Measurements from ENCODE around the gene LAMA2. TPM values are rescaled to one million over a fixed set of nuclear protein-coding genes. Genes with fewer than 3 reads are reported as not detected.

Gene LAMA2
- total and polyA plus RNA-seq, 2 of the 8 experiments (the other 6 are each of a cell fraction or from before 2014, with no cell fraction given), result 1.3 to 3.8 TPM

DNA sequence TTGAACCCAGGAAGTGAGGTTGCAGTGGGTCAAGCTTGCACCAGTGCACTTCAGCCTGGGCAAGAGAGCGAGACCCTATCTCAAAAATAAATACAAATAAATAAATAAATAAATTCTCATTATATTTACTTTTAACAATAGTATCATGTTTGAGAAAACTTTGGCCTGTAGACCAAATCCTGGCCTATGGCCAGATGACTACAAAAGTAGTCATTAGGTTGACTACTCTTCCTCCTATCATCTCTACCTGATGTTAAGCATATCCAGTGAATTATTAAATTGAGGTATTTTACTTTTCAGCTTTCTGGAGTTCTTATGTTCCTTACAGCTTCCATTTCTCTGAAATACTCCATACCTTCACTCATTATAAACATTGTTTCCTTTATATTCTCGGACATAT lies 280.6 kb downstream of the LAMA2 start:
- ChIA-PET POLR2A (ENCODE audit: partially characterized antibody) (no interaction called here), CTCF (ENCODE audit: partially characterized antibody) (no interaction called here)
- H3K9me3 ChIP-seq (ENCODE audit: insufficient read depth in 2 of 2, low read depth in 1 of 2, low read length in 1 of 2), result no peaks in the 10 kb centered on the region
- no peak for DNase-seq (ENCODE audit: low read depth in 1 of 2, low spot score in 2 of 2)
- no peak overlapping the region for H3K4me2 ChIP-seq (ENCODE audit: insufficient read depth in 1 of 2, low read depth in 2 of 2, low read length in 2 of 2)
- H2BK5ac ChIP-seq (ENCODE audit: low read depth, low read length), result no peak overlapping the region
- H3K4me3 ChIP-seq (ENCODE audit: extremely low read depth in 1 of 4, insufficient read depth in 2 of 4, low read depth in 3 of 4, low read length in 4 of 4), result no peak overlapping the region
- H3K4me1 ChIP-seq (replicated peaks in 1 of 4; ENCODE audit: control insufficient read depth in 3 of 4, insufficient read depth in 4 of 4, low read length in 3 of 4), result 0 out of 7 replicates have a peak, but pooled peaks cover 0 to 4% (median 0%) of the 10 kb centered on the region in 4 experiments
- H3K18ac ChIP-seq (ENCODE audit: extremely low read depth, low read length), result no peak overlapping the region
- no peak overlapping the region for H4K91ac ChIP-seq (replicated peaks; ENCODE audit: insufficient read length, low read length)
- no peak overlapping the region for H3K56ac ChIP-seq (replicated peaks; ENCODE audit: insufficient read length, low read depth, low read length)
- H3K79me2 ChIP-seq (ENCODE audit: control insufficient read depth in 1 of 2, insufficient read depth in 2 of 2, low read length in 2 of 2), result no peaks in the 10 kb centered on the region
- H3K79me1 ChIP-seq (ENCODE audit: low read depth, low read length), result no peaks in the 10 kb centered on the region
- no peak overlapping the region for H2BK12ac ChIP-seq (ENCODE audit: low read depth, low read length)
- FAIRE-seq, result no peak
- no peaks in the 10 kb centered on the region for H3K36me3 ChIP-seq (ENCODE audit: control insufficient read depth in 2 of 4, insufficient read depth in 4 of 4, low read length in 3 of 4)
- no peak overlapping the region for H3K9ac ChIP-seq (replicated peaks in 1 of 4; ENCODE audit: extremely low read depth in 1 of 4, low read depth in 3 of 4, low read length in 3 of 4)
- H3K27ac ChIP-seq (ENCODE audit: low read depth, low read length), result no peak overlapping the region
- WGBS, 2 experiments (ENCODE audit: extremely low coverage in 1 of 2, insufficient coverage in 1 of 2, insufficient read length in 1 of 2, insufficient replicate concordance in 2 of 2, low coverage in 1 of 2, low lambda C conversion rate in 2 of 2, missing lambda C conversion rate in 1 of 2), result 100% methylated on average over 2 of the region's 2 CpGs; no CpG with 5 or more reads in 1 of the 2 experiments
- H4K5ac ChIP-seq (ENCODE audit: insufficient read length, low read depth, low read length), result no peak overlapping the region
- H2AFZ ChIP-seq (ENCODE audit: low read length), result no peak overlapping the region
- H2BK20ac ChIP-seq (ENCODE audit: low read length), result no peak overlapping the region
- H3K23me2 ChIP-seq (ENCODE audit: low read depth, low read length), result no peaks in the 10 kb centered on the region; the same call in 1 of the 2 replicates
- H2AK5ac ChIP-seq (ENCODE audit: low read depth, low read length), result no peak overlapping the region
- no peak overlapping the region for H3K4ac ChIP-seq (replicated peaks; ENCODE audit: insufficient read length, low read depth, low read length)
- no peak overlapping the region for H2BK15ac ChIP-seq (ENCODE audit: low read length)
- H4K20me1 ChIP-seq (replicated peaks in 1 of 2; ENCODE audit: control insufficient read depth in 1 of 2, insufficient read depth in 2 of 2, low read length in 2 of 2), result no peaks in the 10 kb centered on the region
- no peak overlapping the region for H2BK120ac ChIP-seq (replicated peaks; ENCODE audit: low read depth, low read length)
- H3K14ac ChIP-seq (ENCODE audit: insufficient read length), result no peak overlapping the region
- no peak overlapping the region for H4K8ac ChIP-seq (ENCODE audit: extremely low read depth, insufficient read depth, low read length)
- no peak overlapping the region for H3K23ac ChIP-seq (ENCODE audit: insufficient read length)
- no peaks in the 10 kb centered on the region for H3K27me3 ChIP-seq (replicated peaks in 1 of 4; ENCODE audit: control insufficient read depth in 3 of 4, extremely low read depth in 1 of 4, insufficient read depth in 3 of 4, low read length in 3 of 4)
- no peak for TF ChIP-seq SP1 (IDR thresholded peaks at IDR 0.05; ENCODE audit: low read depth, low read length)
- TF ChIP-seq SIN3A (conservative IDR thresholded peaks at IDR 0.05 in 1 of 2, IDR thresholded peaks at IDR 0.05 in 1 of 2; ENCODE audit: low read depth in 1 of 2, low read length in 2 of 2), result no peak
- TF ChIP-seq YY1 (IDR thresholded peaks at IDR 0.05; ENCODE audit: low read depth, low read length), result no peak
- no peak for TF ChIP-seq TAF7 (optimal IDR thresholded peaks at IDR 0.05; ENCODE audit: borderline replicate concordance, low read depth, low read length)
- no peak for TF ChIP-seq KDM4A (IDR thresholded peaks at IDR 0.05; ENCODE audit: low read depth, low read length, severe bottlenecking)
- no peak for TF ChIP-seq CTCF (IDR thresholded peaks at IDR 0.05; ENCODE audit: control extremely low read depth in 1 of 3, insufficient read depth in 1 of 3, low read depth in 1 of 3, low read length in 3 of 3)
- no peak for TF ChIP-seq EZH2 (IDR thresholded peaks at IDR 0.05; ENCODE audit: low read depth, low read length, severe bottlenecking)
- TF ChIP-seq MAFK (IDR thresholded peaks at IDR 0.05; ENCODE audit: low read depth, low read length), result no peak
- TF ChIP-seq TEAD4 (IDR thresholded peaks at IDR 0.05; ENCODE audit: low read depth, low read length), result no peak
- TF ChIP-seq SIX5 (IDR thresholded peaks at IDR 0.05; ENCODE audit: low read depth, low read length), result no peak
- no peak for TF ChIP-seq EGR1 (IDR thresholded peaks at IDR 0.05; ENCODE audit: borderline replicate concordance, low read depth, low read length)
- TF ChIP-seq POLR2A (IDR thresholded peaks at IDR 0.05; ENCODE audit: control extremely low read depth in 1 of 2, low read depth in 2 of 2, low read length in 2 of 2), result no peak
